ENCODE results near the gene DLL1. TPM values are rescaled to one million over a fixed set of nuclear protein-coding genes. Genes with fewer than 3 reads are reported as not detected.

DLL1 gene
- total RNA-seq, 1 donor from 2014 or later: 25.0 TPM

Small RNA genes lying within 50 kb of the gene (small RNA-seq; reads per million reads assigned to genes)
- gene MIR4644 (ENCODE audit: low replicate concordance): not detected

Other genes with a start within 250 kb of the DLL1 start
- 32.8 TPM for gene FAM120B, start 15.7 kb upstream of the DLL1 start, total RNA-seq

All from tongue (tissue), 2 donors.